NOMO-1 treated with dmso at 0.1 percent for 144 hours (cell line): ENCODE data around the gene RSBN1L.

Experiments
- DNase-seq: peaks from one replicate; lab custom pipeline; 2025; ENCODE audit not compliant: unreplicated experiment; lab: John Stamatoyannopoulos, UW

RSBN1L gene

GRCh38 chr7:77727936-77728701, 31.9 kb downstream of the RSBN1L start:
- no peak for DNase-seq

GRCh38 chr7:77729574-77730348, 33.5 kb downstream of the RSBN1L start:
- DNase-seq = no peak

- no peak for DNase-seq
Measured at GRCh38 chr7:77731716-77732115, 35.5 kb downstream of the RSBN1L start.

- no peak for DNase-seq
Measured at GRCh38 chr7:77734659-77735421, 38.6 kb downstream of the RSBN1L start.

GRCh38 chr7:77735457-77735856, 39.2 kb downstream of the RSBN1L start:
- DNase-seq = no peak

GRCh38 chr7:77736991-77737390, 40.7 kb downstream of the RSBN1L start:
- DNase-seq = no peak

GRCh38 chr7:77738382-77738781, 42.1 kb downstream of the RSBN1L start:
- no peak for DNase-seq

- DNase-seq = no peak
Measured at GRCh38 chr7:77738871-77739270, 42.6 kb downstream of the RSBN1L start.

GRCh38 chr7:77740257-77740656, 44.0 kb downstream of the RSBN1L start:
- no peak for DNase-seq

GRCh38 chr7:77743518-77743917, 47.3 kb downstream of the RSBN1L start:
- DNase-seq = no peak

- no peak for DNase-seq
Measured at GRCh38 chr7:77745746-77746145, 49.5 kb downstream of the RSBN1L start.

- DNase-seq = no peak
Measured at GRCh38 chr7:77746164-77746823, 50.0 kb downstream of the RSBN1L start.

GRCh38 chr7:77746824-77747165, 50.5 kb downstream of the RSBN1L start:
- no peak for DNase-seq

GRCh38 chr7:77747178-77747577, 50.9 kb downstream of the RSBN1L start:
- no peak for DNase-seq

GRCh38 chr7:77747718-77748117, 51.5 kb downstream of the RSBN1L start:
- no peak for DNase-seq

- DNase-seq = peak; percentile 97
Measured at GRCh38 chr7:77752016-77752415, 55.8 kb downstream of the RSBN1L start.

- DNase-seq = no peak
Measured at GRCh38 chr7:77753173-77753572, 56.9 kb downstream of the RSBN1L start.

- no peak for DNase-seq
Measured at GRCh38 chr7:77757589-77757988, 61.3 kb downstream of the RSBN1L start.

GRCh38 chr7:77759294-77759889, 63.1 kb downstream of the RSBN1L start:
- DNase-seq = peak; percentile 55

GRCh38 chr7:77760809-77761453, 64.7 kb downstream of the RSBN1L start:
- no peak for DNase-seq
